Left renal cortex interstitium (tissue), 4 donors: ENCODE results near the gene PHTF2. TPM values are rescaled to one million over a fixed set of nuclear protein-coding genes. Genes with fewer than 3 reads are reported as not detected.
"Not testable (repeated sequence)": the region's sequence is repeated elsewhere in the genome, so short reads cannot be mapped to it uniquely, and the experiment has no call there.

Source experiments
- DNase-seq, 4 donors: peaks; one replicate each; pipeline ENCODE4 v3.0.0-alpha.2; 2013; ENCODE audit warnings: low read depth in 4 of 4, low spot score in 2 of 4, missing footprints in 1 of 4
- polyA plus RNA-seq, 4 donors: library from polyadenylated mRNA; unstranded; fragments of 120-200 nt; gene quantifications; one replicate each; pipeline ENCODE4 v1.2.1, GENCODE V29; 2013; ENCODE audit not compliant: insufficient read length in 4 of 4

The PHTF2 gene
- polyA plus RNA-seq, 4 donors = 20.7 to 32.3 (median 25.4) TPM

GRCh38 chr7:77873416-77874327 is 75.1 kb downstream of the PHTF2 start:
- DNase-seq = not testable (repeated sequence)

DNA sequence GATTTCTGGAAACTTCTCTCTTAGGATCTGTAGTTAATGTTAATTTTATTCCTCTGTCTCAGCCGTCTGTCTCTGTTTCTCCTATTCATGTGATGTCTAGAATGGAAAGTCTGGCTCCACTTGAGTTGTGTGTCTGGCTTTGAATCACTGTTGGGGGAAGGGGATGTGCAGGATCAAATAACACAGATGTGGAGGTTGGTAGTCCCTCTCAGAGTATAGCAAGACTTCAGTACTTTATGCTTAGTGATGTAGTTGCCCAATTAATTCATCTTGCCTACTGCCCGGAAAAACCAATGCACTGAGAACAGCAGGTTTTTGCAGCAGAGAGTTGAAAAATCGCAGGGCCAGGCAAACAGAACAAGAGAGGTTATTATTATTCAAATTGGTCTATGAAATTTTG is 79.2 kb downstream of the PHTF2 start:
- DNase-seq = no peak

DNA sequence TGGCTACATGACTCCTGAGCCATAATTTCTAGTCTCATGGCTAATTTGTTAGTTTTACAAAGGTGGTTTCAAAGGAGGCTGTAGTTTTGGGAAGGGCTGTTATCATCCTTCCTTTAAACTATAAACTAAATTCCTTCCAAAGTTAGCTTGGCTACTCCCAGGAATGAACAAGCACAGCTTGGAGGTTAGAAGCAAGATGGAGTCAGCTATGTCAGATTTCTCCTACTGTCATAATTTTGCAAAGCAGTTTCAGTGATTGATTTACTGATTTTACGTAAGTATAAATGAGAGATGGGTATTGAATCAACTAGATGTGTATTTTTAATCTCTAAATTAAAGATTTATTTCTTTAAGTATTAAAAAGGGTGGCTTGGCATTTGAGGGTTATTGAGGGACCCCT is 79.9 kb downstream of the PHTF2 start:
- no peak for DNase-seq

DNA sequence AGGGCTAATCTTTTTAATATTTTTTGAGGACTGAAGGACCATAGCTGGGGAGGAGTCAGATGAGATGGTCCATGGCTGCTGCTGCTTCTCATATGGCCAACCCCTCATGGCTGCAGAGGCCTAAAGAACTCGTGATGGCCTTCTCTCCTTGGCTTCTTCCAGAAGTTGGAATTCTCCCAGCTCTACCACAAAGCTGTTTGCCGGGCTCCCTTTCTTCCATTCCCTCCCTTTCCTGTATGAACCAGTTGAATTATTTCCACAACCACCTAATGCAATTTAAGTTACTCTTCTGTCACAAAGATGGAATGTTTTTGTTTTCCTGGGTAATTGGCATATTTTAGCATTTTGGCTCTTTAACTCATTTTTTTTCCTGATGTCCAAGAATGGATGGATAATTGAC is 80.7 kb downstream of the PHTF2 start:
- DNase-seq = no peak

DNA sequence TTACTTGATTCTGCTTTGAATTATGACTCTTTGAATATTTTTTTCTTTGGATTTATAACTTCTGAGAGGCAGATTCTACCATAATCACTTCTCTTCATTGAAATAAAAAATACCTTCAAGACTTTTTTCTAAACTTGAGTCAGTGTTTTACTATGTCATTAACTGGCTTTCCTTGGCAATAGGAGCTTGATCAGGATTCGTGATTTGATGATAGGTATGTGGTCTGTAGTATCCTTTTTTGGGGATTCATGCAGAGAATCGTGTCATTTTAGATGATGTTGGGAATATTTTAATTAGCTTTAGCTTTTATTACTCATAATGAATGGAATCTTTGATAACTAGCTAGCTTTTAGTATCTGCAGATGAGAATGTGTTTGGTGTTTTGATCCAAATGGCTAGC is 83.3 kb downstream of the PHTF2 start:
- no peak for DNase-seq

GRCh38 chr7:77885155-77885554 is 86.6 kb downstream of the PHTF2 start:
- DNase-seq = no peak

- no peak for DNase-seq
Observed at GRCh38 chr7:77887567-77887966, 89.0 kb downstream of the PHTF2 start.

GRCh38 chr7:77888998-77889397 is 90.4 kb downstream of the PHTF2 start:
- no peak for DNase-seq

- no peak for DNase-seq
Observed at GRCh38 chr7:77893813-77894212, 95.2 kb downstream of the PHTF2 start.

GRCh38 chr7:77894574-77895091 is 96.1 kb downstream of the PHTF2 start:
- no peak for DNase-seq

GRCh38 chr7:77895905-77896304 is 97.3 kb downstream of the PHTF2 start:
- DNase-seq = no peak

DNA sequence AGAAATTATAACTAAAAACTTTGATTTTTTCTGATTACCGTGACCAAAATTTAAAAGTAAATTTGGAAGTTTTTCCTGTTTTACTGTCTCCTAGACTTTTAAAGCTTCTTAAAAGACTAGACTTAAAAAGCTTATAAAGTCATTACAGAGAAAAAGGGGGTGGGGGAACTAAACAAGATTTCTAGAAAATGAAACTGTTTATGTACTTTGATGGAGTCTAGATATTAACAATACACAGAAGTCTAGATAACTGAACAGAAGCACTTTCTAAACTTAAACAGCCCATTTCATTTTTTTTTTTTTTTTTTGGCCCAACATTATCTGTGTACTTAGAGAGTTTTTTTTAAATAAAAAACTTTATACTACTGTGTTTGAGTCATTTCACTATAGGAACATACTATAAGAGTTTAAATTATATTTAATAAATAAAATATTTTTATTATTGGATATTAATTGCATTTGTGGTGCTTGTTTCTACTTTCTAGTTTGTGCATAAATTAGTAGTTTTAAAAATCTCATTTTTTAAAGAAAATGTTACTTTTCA is 98.5 kb downstream of the PHTF2 start:
- no peak for DNase-seq

DNA sequence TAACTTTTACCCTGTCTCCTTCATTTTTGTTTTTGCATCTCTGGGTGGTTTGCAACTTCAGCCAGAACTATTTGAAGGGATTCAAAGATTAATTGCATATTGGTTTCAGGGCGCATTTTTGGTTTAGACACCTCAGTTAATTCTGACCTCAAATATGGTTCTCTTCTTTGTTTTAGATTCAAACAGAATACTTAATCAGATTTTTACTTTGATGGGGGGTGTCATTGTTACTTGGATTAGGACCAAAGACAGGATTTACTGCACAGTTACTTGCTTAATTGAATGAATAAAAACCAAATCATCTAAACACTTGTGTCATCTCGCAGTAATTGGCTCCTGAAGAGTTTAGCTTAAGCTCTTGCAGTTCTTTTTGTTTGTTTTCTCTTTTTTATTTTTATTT is 100.9 kb downstream of the PHTF2 start:
- DNase-seq = no peak

- DNase-seq = no peak
Observed at GRCh38 chr7:77903597-77903996, 105.0 kb downstream of the PHTF2 start.

- no peak for DNase-seq
Observed at GRCh38 chr7:77904252-77904651, 105.7 kb downstream of the PHTF2 start.

DNA sequence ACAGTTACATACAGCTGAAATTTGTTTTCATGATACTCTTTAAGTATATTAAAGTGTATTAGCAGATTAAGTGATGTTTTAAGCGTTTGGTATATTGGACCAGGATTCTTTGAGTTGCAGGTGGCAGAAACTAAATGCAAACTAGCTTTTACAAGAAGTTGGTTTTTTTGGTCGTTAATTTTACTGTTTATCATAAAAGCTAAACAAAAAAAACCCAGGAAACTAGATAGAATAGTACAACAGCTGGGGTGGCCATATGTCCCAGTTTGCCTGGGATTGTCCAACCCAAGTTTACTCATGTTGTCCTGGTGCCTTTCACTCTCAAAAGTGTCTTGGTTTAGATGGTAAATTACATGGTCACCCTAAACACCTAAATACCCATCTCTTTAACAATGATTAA is 108.7 kb downstream of the PHTF2 start:
- DNase-seq = no peak

- DNase-seq = no peak
Observed at GRCh38 chr7:77908664-77909063, 110.1 kb downstream of the PHTF2 start.

DNA sequence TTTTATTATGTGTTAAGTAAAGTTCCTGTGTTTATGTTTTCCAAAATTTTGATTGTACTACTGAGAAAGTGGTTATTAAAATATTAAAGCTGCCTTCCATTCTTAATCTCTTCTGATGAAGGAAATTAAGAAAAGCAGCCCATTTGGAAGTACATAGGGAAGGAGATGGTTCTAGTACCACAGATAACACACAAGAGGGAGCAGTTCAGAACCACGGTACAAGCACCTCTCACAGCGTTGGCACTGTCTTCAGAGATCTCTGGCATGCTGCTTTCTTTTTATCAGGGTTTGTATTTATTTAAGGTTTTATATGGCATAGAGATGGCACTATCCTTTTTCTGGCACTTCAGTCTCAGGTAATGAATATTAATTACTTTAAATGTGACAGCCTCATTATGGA is 111.6 kb downstream of the PHTF2 start:
- no peak for DNase-seq

- no peak for DNase-seq
Observed at GRCh38 chr7:77912293-77912692, 113.7 kb downstream of the PHTF2 start.

DNA sequence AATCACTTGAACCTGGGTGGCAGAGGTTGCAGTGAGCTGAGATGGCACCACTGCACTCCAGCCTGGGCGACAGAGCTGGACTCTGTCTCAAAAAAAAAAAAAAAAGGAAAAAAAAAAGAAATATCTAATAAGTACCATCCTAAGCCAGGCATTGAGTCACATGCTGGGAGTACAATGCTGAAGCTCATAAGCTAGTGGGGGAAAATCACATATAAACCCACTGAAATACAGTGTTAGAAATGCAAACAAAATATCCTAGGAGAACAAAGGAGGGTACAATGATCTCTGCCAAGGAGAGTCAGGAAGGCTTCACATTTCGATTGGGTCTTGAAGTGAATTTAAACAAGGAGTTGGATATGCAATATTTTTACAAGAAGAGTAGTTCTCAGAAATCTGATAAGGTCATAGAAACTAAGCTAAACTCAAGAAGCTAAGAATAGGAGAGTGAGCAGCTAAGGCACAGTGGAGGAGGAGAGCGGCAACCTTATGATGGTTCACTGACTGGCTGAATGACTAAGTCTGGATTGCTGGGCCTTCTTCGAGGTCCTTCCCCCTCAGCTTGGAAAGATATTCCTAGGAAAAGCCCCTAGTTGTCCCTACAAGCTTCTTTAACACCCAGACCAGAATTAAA is 115.5 kb downstream of the PHTF2 start:
- no peak for DNase-seq

DNA sequence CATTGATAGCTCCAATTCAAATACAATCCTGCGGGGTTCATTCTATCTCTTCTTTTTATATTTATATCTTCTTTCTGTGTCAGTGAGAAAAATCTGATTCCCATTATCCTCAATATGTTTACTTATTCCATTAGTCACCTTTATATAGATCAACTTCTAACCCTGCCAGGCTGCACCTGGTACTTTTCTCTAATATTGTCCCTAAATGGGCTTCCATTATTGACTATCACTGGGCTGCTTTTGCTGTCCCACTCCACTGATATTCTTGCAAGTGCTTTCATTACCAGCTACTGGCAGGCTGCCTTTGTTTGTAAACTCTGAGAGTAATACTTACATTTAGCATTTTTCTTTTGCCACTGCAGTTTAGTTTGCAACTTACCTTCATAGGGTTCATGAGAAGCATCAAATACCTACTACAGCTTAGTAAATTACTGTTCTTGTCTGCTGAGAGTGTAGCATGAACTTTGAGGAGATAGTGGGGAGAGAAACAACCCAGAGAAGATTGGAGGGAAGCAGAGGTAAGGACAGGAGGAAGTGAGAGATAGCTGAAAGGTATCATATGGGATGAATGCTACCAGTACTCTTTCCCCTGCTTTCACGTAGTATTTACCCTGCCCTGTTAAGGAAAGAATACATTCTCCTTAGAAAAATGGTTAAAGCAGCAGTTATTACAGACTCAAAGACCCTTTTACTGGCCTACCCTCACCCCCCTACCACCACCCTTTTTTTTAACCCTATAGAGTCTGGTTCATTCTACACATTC is 119.1 kb downstream of the PHTF2 start:
- DNase-seq = no peak
